Gastrocnemius medialis (tissue), 4 donors: ENCODE results near the gene VWA1. TPM values are rescaled to one million over a fixed set of nuclear protein-coding genes. Genes with fewer than 3 reads are reported as not detected.

Experiments used
- ATAC-seq, 2 donors: fragments of 150-250 bp; one replicate each; pipeline ENCODE4 v1.9.1; 2016
- DNase-seq, 2 donors: peaks; one replicate each; pipeline ENCODE4 v3.0.0-alpha.2; 2019
- H3K27ac ChIP-seq, 4 donors: fragments of 200-600 bp; sonication (generic); 1 replicate in 1 of 4; 2 replicates in 3 of 4; pipeline ENCODE4 v1.5.1; 2016 to 2018; ENCODE audit warnings: mild to moderate bottlenecking in 2 of 4, moderate library complexity in 1 of 4
- H3K27me3 ChIP-seq, 3 donors: fragments of 200-600 bp; sonication (generic) in 2 of 3; 1 replicate in 1 of 3; 2 replicates in 2 of 3; pipeline versions ENCODE4 v1.5.1 to v1.6.0; 2016 to 2019; ENCODE audit warnings: mild to moderate bottlenecking in 1 of 3, moderate library complexity in 1 of 3
- H3K36me3 ChIP-seq, 2 donors: fragments of 200-600 bp; sonication (generic) in 1 of 2; one replicate each; pipeline ENCODE4 v1.5.1; 2017 to 2018
- H3K4me1 ChIP-seq, 2 donors: fragments of 200-600 bp; sonication (generic) in 1 of 2; one replicate each; pipeline ENCODE4 v1.5.1; 2016 to 2017; ENCODE audit warnings: mild to moderate bottlenecking in 2 of 2
- H3K4me3 ChIP-seq, 4 donors: fragments of 200-600 bp; sonication (generic) in 3 of 4; 1 replicate in 1 of 4; 2 replicates in 3 of 4; pipeline ENCODE4 v1.5.1; 2016 to 2019; ENCODE audit warnings: mild to moderate bottlenecking in 2 of 4
- H3K9me3 ChIP-seq, 3 donors: fragments of 200-600 bp; sonication (generic) in 2 of 3; 1 replicate in 1 of 3; 2 replicates in 2 of 3; pipeline ENCODE4 v1.5.1; 2016 to 2019
- CTCF ChIP-seq, 5 experiments: fragments of 450-650 bp in 3 of 5; fragments of 200-600 bp in 2 of 5; sonication (generic) in 2 of 5; IDR thresholded peaks in 4 of 5; conservative IDR thresholded peaks in 1 of 5; 1 replicate in 4 of 5; 2 replicates in 1 of 5; pipeline ENCODE4 v1.5.1; 2016 to 2019; ENCODE audit warnings: antibody characterized with exemption in 5 of 5, mild to moderate bottlenecking in 3 of 5, moderate library complexity in 3 of 5
- POLR2A ChIP-seq, 2 donors: fragments of 450-650 bp; IDR thresholded peaks; one replicate each; pipeline ENCODE4 v1.6.1; 2017; ENCODE audit warnings: antibody characterized with exemption in 2 of 2, mild to moderate bottlenecking in 2 of 2, moderate library complexity in 2 of 2
- in situ Hi-C, 4 donors: fragments of 200-750 bp; cut with MboI; loops; one replicate each; pipeline versions ENCODE4 v1.15.0 to v1.8.0; 2017; ENCODE audit warnings: low sequenced_read_pairs in 4 of 4
- intact Hi-C: fragments of 100-400 bp; cut with DNase I; formaldehyde crosslinking; loops from one replicate; pipeline ENCODE4 v1.15.1; 2023; ENCODE audit warnings: low total_unique reads
- total RNA-seq, 4 donors: library from RNA; depleted of rRNA; stranded (reverse); fragments of >200 nt; gene quantifications; one replicate each; pipeline versions ENCODE4 v1.1.0 to v1.2.3, GENCODE V29; 2016

The VWA1 gene
- total RNA-seq, 4 donors from 2014 or later: 2.1 to 8.3 (median 6.0) TPM

- ATAC-seq (no peak), DNase-seq (no peak)
- H3K36me3 ChIP-seq: no peaks in the 10 kb centered on the region
- H3K27ac ChIP-seq: peak overlapping the region; percentile 76 to 81 (median 78)
- in situ Hi-C loops: no loop called here
- peak overlapping the region in 2 of 4 donors; percentile 17 to 35 for H3K4me3 ChIP-seq
- intact Hi-C loops: no loop called here
- no peaks in the 10 kb centered on the region for H3K9me3 ChIP-seq
- H3K4me1 ChIP-seq: peaks cover 32 to 54% of the 10 kb centered on the region in 2 donors
- TF ChIP-seq CTCF (IDR thresholded peaks at IDR 0.05 in 4 of 5, conservative IDR thresholded peaks at IDR 0.05 in 1 of 5): no peak
- no peak for TF ChIP-seq POLR2A (IDR thresholded peaks at IDR 0.05)
- peaks cover 5 to 9% (median 7%) of the 10 kb centered on the region in 3 donors for H3K27me3 ChIP-seq
Measured at GRCh38 chr1:1430992-1431844, 4.3 kb upstream of the VWA1 start.

GRCh38 chr1:1431845-1432273 lies 3.6 kb upstream of the VWA1 start:
- peak overlapping the region; percentile 76 to 81 (median 78) for H3K27ac ChIP-seq
- in situ Hi-C loops: no loop called here
- DNase-seq (peak in 1 of 2 donors; percentile 64), ATAC-seq (peak in 1 of 2 donors; percentile 25)
- TF ChIP-seq CTCF (IDR thresholded peaks at IDR 0.05 in 4 of 5, conservative IDR thresholded peaks at IDR 0.05 in 1 of 5) (no peak), POLR2A (IDR thresholded peaks at IDR 0.05) (no peak)
- peaks cover 32 to 61% of the 10 kb centered on the region in 2 donors for H3K4me1 ChIP-seq
- intact Hi-C loops: no loop called here
- H3K4me3 ChIP-seq: no peak overlapping the region
- no peaks in the 10 kb centered on the region for H3K36me3 ChIP-seq
- H3K9me3 ChIP-seq: no peaks in the 10 kb centered on the region
- H3K27me3 ChIP-seq: peaks cover 6 to 14% (median 9%) of the 10 kb centered on the region in 3 donors

GRCh38 chr1:1432274-1432950 lies 3.1 kb upstream of the VWA1 start:
- Histone ChIP-seq H3K4me1 (peaks cover 32 to 64% of the 10 kb centered on the region in 2 donors), H3K9me3 (no peaks in the 10 kb centered on the region), H3K36me3 (no peaks in the 10 kb centered on the region), H3K27ac (peak overlapping the region; percentile 76 to 81 (median 78)), H3K27me3 (peaks cover 6 to 19% (median 12%) of the 10 kb centered on the region in 3 donors), H3K4me3 (no peak overlapping the region)
- TF ChIP-seq POLR2A (IDR thresholded peaks at IDR 0.05) (no peak), CTCF (IDR thresholded peaks at IDR 0.05 in 4 of 5, conservative IDR thresholded peaks at IDR 0.05 in 1 of 5) (no peak)
- in situ Hi-C loops (no loop called here), intact Hi-C loops (no loop called here)
- no peak for ATAC-seq
- DNase-seq: no peak

DNA sequence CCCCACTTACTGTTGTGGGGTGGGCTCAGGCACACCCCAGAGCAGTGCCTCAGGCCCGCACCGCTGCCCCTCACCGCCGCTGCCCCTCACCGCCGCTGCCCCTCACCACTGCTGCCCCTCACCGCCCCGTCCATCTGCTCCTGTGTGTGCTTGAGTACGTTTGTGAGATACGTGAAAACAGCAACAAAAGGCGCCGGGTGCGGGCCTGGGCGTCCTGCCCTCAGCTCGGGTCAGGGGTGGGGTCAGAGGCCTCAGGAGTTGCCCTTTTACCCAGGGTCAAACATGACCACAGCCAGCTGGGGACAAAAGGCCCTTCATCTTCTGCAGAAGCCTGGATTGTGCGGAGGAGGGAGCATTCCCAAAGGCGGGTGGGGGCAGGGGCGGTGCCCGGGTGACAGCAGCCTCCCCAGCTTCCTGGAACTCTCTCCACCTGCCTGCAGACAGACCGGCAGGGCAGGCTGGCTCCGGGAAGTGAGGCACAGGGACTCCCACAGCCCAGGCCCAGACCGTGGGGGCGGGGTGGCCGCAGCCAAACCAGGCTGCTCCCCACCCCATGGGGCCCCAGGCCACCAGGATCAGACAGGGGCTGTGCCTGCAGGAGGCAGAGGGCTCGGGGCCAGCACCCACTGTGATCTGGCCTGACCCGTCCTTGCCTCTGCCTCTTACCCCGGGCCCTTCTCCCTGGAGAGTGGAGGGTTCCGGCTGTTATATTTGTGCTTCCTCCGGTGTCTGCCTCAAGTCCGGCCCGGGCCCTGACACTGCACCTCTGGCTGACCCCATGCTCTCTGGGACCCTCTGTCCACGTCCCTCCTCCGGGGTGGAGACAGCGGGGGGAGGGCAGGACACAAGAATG lies 2.3 kb upstream of the VWA1 start:
- no peak for DNase-seq
- in situ Hi-C loops (no loop called here), intact Hi-C loops (no loop called here)
- no peak for ATAC-seq
- Histone ChIP-seq H3K27ac (peak overlapping the region; percentile 76 to 81 (median 78)), H3K36me3 (no peaks in the 10 kb centered on the region), H3K4me1 (peaks cover 32 to 64% of the 10 kb centered on the region in 2 donors), H3K27me3 (peaks cover 4 to 25% (median 12%) of the 10 kb centered on the region in 3 donors), H3K4me3 (peak overlapping the region in 3 of 4 donors; percentile 11 to 28 (median 21)), H3K9me3 (no peaks in the 10 kb centered on the region)
- TF ChIP-seq POLR2A (IDR thresholded peaks at IDR 0.05): no peak
- no peak for TF ChIP-seq CTCF (IDR thresholded peaks at IDR 0.05 in 4 of 5, conservative IDR thresholded peaks at IDR 0.05 in 1 of 5)
